Measurements from ENCODE around the gene ATAD2B. TPM values are rescaled to one million over a fixed set of nuclear protein-coding genes. Genes with fewer than 3 reads are reported as not detected.
A peak's percentile ranks its signal among the peaks of the same experiment; 100 is the strongest.

ATAD2B gene
- total RNA-seq, 2 experiments from 2014 or later: 12.9 to 15.4 TPM

DNA sequence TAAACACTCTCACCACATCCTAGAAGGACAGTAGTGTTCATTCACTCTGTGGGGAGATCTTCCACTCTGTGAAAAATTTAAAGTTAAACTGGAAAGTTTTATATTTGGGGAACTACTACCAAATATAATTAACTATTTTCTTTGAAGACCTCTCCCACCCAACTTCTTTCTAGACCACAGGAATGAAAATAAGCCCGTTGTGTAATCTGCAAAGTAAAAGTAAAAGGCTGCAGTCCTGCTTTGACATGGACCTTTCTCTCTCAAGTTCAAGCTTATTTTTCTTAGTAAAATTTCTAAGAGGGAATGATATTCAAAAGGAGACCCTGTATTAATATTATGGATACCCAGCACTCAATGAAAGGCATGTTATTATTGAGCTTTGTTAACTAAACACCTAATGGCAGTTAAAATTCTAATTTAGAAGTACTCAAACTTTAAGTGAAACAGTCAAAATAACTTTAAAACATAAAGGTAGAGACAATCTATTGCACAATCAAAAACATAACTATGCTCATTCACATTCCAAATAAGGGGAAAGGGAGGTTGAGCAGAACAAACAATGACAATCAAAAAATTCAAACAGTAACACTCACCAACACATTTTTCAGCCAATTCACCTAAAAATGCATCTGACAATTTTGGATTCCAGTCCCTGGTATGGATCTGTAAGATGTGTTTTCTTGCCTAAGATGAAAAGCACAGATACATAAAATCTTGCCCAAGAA, 98.5 kb downstream of the ATAD2B start:
- CTCF ChIA-PET: interaction anchor here (1.4 kb wide), 1 partner anchor 256 kb away, joined by 4 read pairs; the partner anchor contains the start of gene TP53I3
- intact Hi-C loops (cut with micrococcal nuclease): no loop called here

DNA sequence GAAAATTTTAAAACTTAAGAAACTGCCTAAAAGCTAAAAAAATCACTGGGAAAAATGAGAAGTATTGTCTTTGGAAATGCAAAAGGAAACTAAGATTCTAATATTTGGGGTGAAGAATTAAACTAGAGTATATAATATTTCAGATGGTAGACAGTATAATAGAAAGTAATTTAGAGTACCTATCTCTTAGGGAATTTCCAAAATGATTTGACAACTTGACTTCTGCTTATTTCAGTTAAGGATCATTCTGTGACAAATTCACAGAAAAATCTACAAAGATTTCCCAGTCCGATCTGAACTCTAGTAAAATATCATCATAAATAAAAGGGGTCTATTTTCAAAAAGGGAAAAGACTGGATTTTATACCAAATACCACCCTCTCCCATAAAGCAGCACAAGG, 99.6 kb downstream of the ATAD2B start:
- Mint-ChIP-seq H3K27ac (peak overlapping the region; percentile 61), H3K4me1 (ENCODE audit: low read depth) (peaks cover 5% of the 10 kb centered on the region), H3K9me3 (no peaks in the 10 kb centered on the region), H3K27me3 (ENCODE audit: low read depth) (no peaks in the 10 kb centered on the region), H3K4me3 (no peak overlapping the region), H3K36me3 (ENCODE audit: low read depth) (peaks cover 2% of the 10 kb centered on the region)
- CTCF ChIA-PET: interaction anchor here (0.6 to 1.4 kb wide), 6 partner anchors 15 to 336 kb away, joined by 3 to 4 read pairs (median 3); partner anchors contain the start of gene TP53I3
- intact Hi-C loops (cut with micrococcal nuclease): no loop called here
- no peak for DNase-seq

More for the DNA sequence above, 98.5 kb downstream of the ATAD2B start:
- Mint-ChIP-seq H3K27ac (no peak overlapping the region), H3K9me3 (no peaks in the 10 kb centered on the region), H3K4me1 (ENCODE audit: low read depth) (peaks cover 5% of the 10 kb centered on the region), H3K27me3 (ENCODE audit: low read depth) (no peaks in the 10 kb centered on the region), H3K4me3 (no peak overlapping the region), H3K36me3 (ENCODE audit: low read depth) (peaks cover under 1% of the 10 kb centered on the region)
- no peak for DNase-seq

DNA sequence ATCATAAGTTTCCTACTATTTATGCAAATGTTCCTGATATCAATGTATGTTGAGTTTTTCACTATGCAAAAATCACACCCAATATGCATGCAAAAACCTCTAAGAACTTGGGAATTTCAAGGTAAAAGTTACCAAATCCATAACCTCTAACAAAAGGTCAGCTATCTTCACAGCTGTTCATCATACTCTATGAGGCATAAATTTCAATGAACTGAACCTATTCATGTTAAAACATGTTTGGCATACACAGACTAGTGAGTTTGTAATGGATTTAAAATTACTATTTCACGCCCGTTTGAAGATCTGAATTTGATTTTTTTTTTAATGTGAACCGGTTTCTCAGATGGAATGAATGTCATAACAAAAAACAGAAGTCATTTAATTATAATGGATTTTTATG, 100.2 kb downstream of the ATAD2B start:
- Mint-ChIP-seq H3K27ac (peak overlapping the region; percentile 61), H3K4me3 (no peak overlapping the region), H3K9me3 (no peaks in the 10 kb centered on the region), H3K4me1 (ENCODE audit: low read depth) (peaks cover 5% of the 10 kb centered on the region), H3K27me3 (ENCODE audit: low read depth) (no peaks in the 10 kb centered on the region), H3K36me3 (ENCODE audit: low read depth) (peaks cover 2% of the 10 kb centered on the region)
- CTCF ChIA-PET: interaction anchor here (0.6 to 1.6 kb wide), 7 partner anchors 15 to 336 kb away, joined by 3 to 5 read pairs (median 3); no protein-coding TSS in a partner anchor
- intact Hi-C loops (cut with micrococcal nuclease): no loop called here
- DNase-seq: no peak

DNA sequence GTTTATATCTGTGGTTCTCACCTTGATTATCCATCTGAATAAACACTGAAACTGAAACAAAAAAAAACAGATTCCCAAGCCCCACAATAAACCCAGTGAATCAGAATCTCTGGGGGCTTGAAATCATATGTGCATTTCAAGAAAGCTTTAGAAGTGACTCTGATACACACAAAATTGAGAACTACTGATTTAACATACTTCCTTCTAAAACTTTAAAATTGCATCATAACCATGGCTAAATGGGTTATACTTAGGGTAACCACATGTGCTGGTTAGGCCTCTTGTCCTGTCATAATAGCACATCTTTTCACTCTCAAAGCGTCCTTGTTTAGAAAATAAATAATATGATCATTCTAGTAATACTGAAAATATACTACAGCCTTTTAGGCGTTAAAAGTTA, 100.9 kb downstream of the ATAD2B start:
- no peak overlapping the region for H3K27ac Mint-ChIP-seq
- H3K36me3 Mint-ChIP-seq (ENCODE audit: low read depth): peaks cover 2% of the 10 kb centered on the region
- DNase-seq: no peak
- intact Hi-C loops (cut with micrococcal nuclease): no loop called here
- CTCF ChIA-PET: interaction anchor here (1.6 to 2.5 kb wide), 2 partner anchors 258 to 338 kb away, joined by 5 to 11 read pairs; no protein-coding TSS in a partner anchor
- no peaks in the 10 kb centered on the region for H3K9me3 Mint-ChIP-seq
- no peak overlapping the region for H3K4me3 Mint-ChIP-seq
- no peaks in the 10 kb centered on the region for H3K27me3 Mint-ChIP-seq (ENCODE audit: low read depth)
- H3K4me1 Mint-ChIP-seq (ENCODE audit: low read depth): peaks cover 5% of the 10 kb centered on the region

DNA sequence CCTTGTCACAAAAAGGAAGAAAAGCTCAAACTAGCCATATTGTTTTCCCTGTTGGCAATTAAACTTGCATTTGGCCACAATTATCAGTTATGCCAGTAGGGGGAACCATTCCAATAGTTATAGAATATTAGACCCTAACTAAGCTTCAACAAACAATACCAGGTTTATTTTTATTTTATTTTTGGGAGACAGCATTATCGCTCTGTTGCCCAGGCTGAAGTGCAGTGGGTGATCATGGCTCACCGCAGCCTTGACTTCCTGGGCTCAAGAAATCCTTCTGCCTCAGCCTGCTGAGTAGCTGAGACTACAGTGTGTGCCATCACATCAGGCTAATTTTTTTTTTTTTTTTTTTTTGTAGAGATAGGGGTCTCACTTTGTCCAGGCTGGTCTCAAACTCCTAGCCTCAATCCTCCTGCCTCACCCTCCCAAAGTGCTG, 102.1 kb downstream of the ATAD2B start:
- Mint-ChIP-seq H3K9me3 (no peaks in the 10 kb centered on the region), H3K36me3 (ENCODE audit: low read depth) (peaks cover 2% of the 10 kb centered on the region), H3K4me3 (no peak overlapping the region), H3K4me1 (ENCODE audit: low read depth) (peaks cover 5% of the 10 kb centered on the region), H3K27me3 (ENCODE audit: low read depth) (no peaks in the 10 kb centered on the region), H3K27ac (no peak overlapping the region)
- intact Hi-C loops (cut with micrococcal nuclease): loop anchor here (1.0 to 5.0 kb wide), 5 partner anchors 102 to 558 kb away; partner anchors contain the start of genes SF3B6 and TP53I3
- CTCF ChIA-PET: interaction anchor here (0.7 to 2.6 kb wide), 20 partner anchors 8 to 383 kb away, joined by 3 to 38 read pairs (median 4); partner anchors contain the start of genes ATAD2B, SF3B6 and TP53I3
- DNase-seq: peak; percentile 41

DNA sequence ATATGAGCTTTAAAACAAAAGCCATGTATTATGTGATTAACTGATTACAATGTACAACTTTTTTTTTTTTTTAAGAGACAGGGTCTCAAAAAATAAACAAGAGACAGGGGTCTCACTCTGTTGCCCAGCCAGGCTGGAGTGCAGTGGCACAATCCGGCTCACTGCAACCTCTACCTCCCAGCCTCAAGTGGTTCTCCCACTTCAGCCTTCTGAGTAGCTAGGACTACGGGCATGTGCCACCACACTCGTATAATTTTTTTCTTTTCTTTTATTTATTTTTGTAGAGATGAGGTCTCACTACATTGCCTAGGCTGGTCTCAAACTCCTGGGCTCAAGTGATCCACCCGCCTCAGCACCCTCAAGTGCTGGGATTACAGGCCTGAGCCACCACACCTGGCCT, 103.1 kb downstream of the ATAD2B start:
- H3K4me1 Mint-ChIP-seq (ENCODE audit: low read depth): peaks cover 5% of the 10 kb centered on the region
- no peak for DNase-seq
- intact Hi-C loops (cut with micrococcal nuclease): loop anchor here (1.0 to 5.0 kb wide), 5 partner anchors 102 to 558 kb away; partner anchors contain the start of genes SF3B6 and TP53I3
- H3K27ac Mint-ChIP-seq: no peak overlapping the region
- peaks cover 2% of the 10 kb centered on the region for H3K36me3 Mint-ChIP-seq (ENCODE audit: low read depth)
- no peaks in the 10 kb centered on the region for H3K27me3 Mint-ChIP-seq (ENCODE audit: low read depth)
- no peaks in the 10 kb centered on the region for H3K9me3 Mint-ChIP-seq
- CTCF ChIA-PET: interaction anchor here (0.6 to 2.6 kb wide), 21 partner anchors 17 to 384 kb away, joined by 3 to 38 read pairs (median 4); partner anchors contain the start of genes ATAD2B and TP53I3
- no peak overlapping the region for H3K4me3 Mint-ChIP-seq

DNA sequence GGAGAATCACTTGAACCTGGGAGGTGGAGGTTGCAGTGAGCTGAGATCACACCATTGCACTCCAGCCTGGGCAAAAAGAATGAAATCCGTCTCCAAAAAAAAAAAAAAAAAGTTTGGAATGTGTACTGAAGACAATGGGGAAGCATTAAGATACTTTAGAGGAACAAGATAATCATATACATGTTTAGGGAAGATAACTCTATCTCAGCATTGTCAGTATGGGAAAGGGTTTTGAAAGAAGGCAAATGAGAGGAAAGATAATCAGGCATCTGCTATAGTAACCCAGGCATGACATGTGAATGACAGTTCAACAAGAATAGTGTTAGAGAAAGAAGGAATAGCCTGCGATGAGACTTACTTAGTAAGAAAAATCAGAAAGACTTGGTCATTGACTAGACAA, 112.0 kb downstream of the ATAD2B start:
- DNase-seq: no peak
- Mint-ChIP-seq H3K36me3 (ENCODE audit: low read depth) (peaks cover 1% of the 10 kb centered on the region), H3K27ac (no peak overlapping the region), H3K4me1 (ENCODE audit: low read depth) (no peaks in the 10 kb centered on the region), H3K27me3 (ENCODE audit: low read depth) (no peaks in the 10 kb centered on the region), H3K4me3 (no peak overlapping the region), H3K9me3 (no peaks in the 10 kb centered on the region)
- intact Hi-C loops (cut with micrococcal nuclease): no loop called here
- CTCF ChIA-PET: no interaction called here

DNA sequence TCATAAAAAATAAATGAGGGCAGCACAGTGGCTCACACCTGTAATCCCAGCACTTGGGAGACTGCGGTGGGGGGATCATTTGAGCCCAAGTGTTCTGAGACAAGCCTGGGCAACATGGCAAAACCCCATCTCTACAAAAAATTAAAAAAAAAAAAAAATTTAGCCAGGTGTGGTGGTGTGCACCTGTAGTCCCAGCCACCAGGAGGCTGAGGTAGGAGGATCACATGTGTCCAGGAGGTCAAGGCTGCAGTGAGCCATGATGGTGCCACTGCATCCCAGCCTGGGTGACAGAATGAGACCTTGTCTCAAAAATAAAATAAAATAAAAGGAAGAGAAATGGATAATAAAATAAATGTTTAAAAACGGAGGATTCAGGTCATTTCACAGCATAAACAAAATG, 113.5 kb downstream of the ATAD2B start:
- H3K9me3 Mint-ChIP-seq: no peaks in the 10 kb centered on the region
- intact Hi-C loops (cut with micrococcal nuclease): no loop called here
- H3K4me3 Mint-ChIP-seq: no peak overlapping the region
- CTCF ChIA-PET: no interaction called here
- peaks cover 3% of the 10 kb centered on the region for H3K36me3 Mint-ChIP-seq (ENCODE audit: low read depth)
- H3K27ac Mint-ChIP-seq: no peak overlapping the region
- no peaks in the 10 kb centered on the region for H3K27me3 Mint-ChIP-seq (ENCODE audit: low read depth)
- peaks cover 9% of the 10 kb centered on the region for H3K4me1 Mint-ChIP-seq (ENCODE audit: low read depth)
- DNase-seq: no peak

DNA sequence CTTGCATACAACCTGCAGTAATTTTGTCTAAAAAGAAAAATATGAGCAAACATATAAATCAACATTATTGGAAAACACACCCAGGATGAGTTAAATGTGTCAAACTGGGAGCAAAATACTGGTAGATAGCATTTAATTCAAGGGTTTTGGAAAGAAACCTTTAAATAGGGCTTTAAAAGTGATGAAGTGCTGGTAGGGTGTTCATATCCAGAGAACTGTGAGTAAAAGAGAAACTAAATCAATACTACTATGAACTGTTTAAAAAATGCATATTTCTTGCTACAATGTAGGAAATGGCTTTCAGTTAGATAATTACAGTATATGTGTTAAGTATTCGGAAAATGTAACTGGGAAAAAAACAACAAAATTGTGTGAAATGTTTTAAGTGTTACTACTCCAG, 117.8 kb downstream of the ATAD2B start:
- Mint-ChIP-seq H3K4me1 (ENCODE audit: low read depth) (peaks cover 10% of the 10 kb centered on the region), H3K27ac (no peak overlapping the region), H3K27me3 (ENCODE audit: low read depth) (no peaks in the 10 kb centered on the region), H3K9me3 (no peaks in the 10 kb centered on the region), H3K4me3 (no peak overlapping the region), H3K36me3 (ENCODE audit: low read depth) (peaks cover 5% of the 10 kb centered on the region)
- no peak for DNase-seq
- CTCF ChIA-PET: no interaction called here
- intact Hi-C loops (cut with micrococcal nuclease): no loop called here

DNA sequence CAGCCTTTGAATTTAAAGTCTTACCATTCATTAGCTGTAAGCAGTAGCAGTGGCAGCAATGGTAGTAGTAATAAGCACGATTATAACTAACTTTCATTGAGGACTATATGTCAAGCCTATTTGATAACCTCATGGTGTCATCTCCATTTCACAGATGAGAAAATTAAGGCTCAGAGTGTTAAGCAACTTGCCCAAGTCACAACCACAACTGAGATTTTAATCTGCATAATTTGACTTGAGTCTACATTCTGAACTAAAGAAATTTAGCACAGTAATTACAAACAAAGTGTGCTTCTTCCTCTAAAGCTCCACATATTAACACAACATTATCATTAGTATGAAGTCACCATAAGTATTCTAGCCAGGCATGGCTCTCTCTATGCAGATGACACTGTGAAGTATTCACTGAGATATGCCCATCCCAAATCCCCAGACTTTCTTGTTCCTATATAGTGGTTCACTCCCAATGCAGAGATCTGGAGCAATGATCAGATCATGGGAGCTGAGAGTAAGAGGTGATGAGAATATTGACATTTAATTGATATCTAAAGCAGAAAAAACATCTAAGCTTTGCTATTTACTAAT, 120.2 kb downstream of the ATAD2B start:
- Mint-ChIP-seq H3K27me3 (ENCODE audit: low read depth) (no peaks in the 10 kb centered on the region), H3K4me1 (ENCODE audit: low read depth) (peaks cover 10% of the 10 kb centered on the region)
- intact Hi-C loops (cut with micrococcal nuclease): no loop called here

DNA sequence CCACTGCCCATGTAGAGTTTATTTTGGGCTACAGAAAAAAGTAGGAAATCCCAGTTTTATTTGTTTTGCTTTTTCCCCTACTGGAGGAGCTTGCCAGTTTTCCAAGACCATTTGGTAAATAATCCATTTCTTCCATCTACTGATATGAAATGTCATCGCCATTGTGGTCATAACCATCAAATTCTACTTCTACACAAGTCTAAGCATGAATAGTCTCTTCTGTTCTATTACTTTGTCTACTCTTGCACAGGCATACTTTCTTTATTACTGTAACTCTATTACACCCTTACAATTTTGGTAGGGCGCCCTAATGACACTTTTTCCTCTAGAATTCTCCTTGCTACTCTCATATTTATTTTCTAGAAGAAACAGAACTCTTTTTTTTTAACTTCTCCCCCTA, 120.7 kb downstream of the ATAD2B start:
- Mint-ChIP-seq H3K9me3 (no peaks in the 10 kb centered on the region), H3K36me3 (ENCODE audit: low read depth) (peaks cover 5% of the 10 kb centered on the region), H3K27ac (peak overlapping the region; percentile 31), H3K4me3 (no peak overlapping the region), H3K4me1 (ENCODE audit: low read depth) (peaks cover 10% of the 10 kb centered on the region), H3K27me3 (ENCODE audit: low read depth) (no peaks in the 10 kb centered on the region)
- CTCF ChIA-PET: no interaction called here
- DNase-seq: no peak
- intact Hi-C loops (cut with micrococcal nuclease): no loop called here

More for the DNA sequence above, 120.2 kb downstream of the ATAD2B start:
- Mint-ChIP-seq H3K36me3 (ENCODE audit: low read depth) (peaks cover 5% of the 10 kb centered on the region), H3K9me3 (no peaks in the 10 kb centered on the region), H3K4me3 (no peak overlapping the region), H3K27ac (no peak overlapping the region)
- CTCF ChIA-PET: interaction anchor here (0.6 to 1.2 kb wide), 2 partner anchors 18 to 157 kb away, joined by 4 to 8 read pairs; no protein-coding TSS in a partner anchor
- no peak for DNase-seq

DNA sequence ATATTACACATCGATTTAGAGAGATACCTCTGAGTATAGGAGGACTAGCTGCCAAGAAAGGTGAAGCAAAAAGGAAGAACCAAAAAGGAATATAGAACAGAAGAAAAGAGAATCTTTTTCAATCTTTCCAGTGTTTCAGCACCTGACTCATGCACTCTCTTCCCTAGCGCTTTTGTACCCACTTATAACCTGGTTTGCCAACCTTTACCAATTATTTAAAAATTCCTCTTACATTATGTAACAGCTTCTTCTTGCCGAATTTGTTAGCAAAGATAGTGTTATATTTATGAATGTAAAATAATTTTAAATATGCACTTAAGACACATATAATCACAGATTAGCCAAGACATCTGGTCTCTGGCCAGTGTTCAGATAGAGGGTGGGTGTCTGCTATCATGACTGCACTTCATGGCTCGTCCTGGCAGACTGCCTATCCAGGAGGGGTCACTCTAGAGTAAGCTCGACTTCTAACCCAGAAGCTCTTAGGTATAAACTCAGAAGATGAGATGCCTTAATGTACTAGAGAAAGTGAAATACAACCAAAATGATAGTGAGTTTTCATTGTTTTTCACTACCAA, 122.9 kb downstream of the ATAD2B start:
- Mint-ChIP-seq H3K4me3 (no peak overlapping the region), H3K27me3 (ENCODE audit: low read depth) (no peaks in the 10 kb centered on the region), H3K36me3 (ENCODE audit: low read depth) (peaks cover 5% of the 10 kb centered on the region), H3K9me3 (no peaks in the 10 kb centered on the region), H3K4me1 (ENCODE audit: low read depth) (peaks cover 5% of the 10 kb centered on the region), H3K27ac (no peak overlapping the region)
- CTCF ChIA-PET: no interaction called here
- peak; percentile 12 for DNase-seq
- intact Hi-C loops (cut with micrococcal nuclease): no loop called here
